ENCODE results near the gene RECK. TPM values are rescaled to one million over a fixed set of nuclear protein-coding genes. Genes with fewer than 3 reads are reported as not detected.

The RECK gene
- 5.3 to 6.2 TPM (median 5.7 TPM) in 5 replicates for total RNA-seq (2022; extraction: Qiagen RNA extraction)

GRCh38 chr9:36036780-36037548 is at the start of gene RECK:
TSS of gene RECK (plus strand) at chr9:36036913. CDS start at chr9:36036999, 86 bp downstream.

GRCh38 chr9:36136272-36136893 is 99.7 kb downstream of the RECK start, which contains the start of gene GLIPR2:
TSS of gene GLIPR2 (plus strand) at chr9:36136733. CDS start at chr9:36136779, 46 bp downstream.

GRCh38 chr9:36169166-36169565 is 132.5 kb downstream of the RECK start, which contains the start of gene CCIN:
TSS of gene CCIN (plus strand) at chr9:36169388. CDS start at chr9:36169503, 115 bp downstream.

Other genes with a start within 250 kb of the RECK start
- 4.2 to 6.3 TPM (median 4.6 TPM) in 5 replicates for gene NPR2, start 245.3 kb upstream of the RECK start, total RNA-seq (2022; extraction: Qiagen RNA extraction)
- 0.34 to 0.52 TPM (median 0.35 TPM) in 5 replicates for gene SPAG8, start 224.7 kb upstream of the RECK start, total RNA-seq (2022; extraction: Qiagen RNA extraction)
- 69.1 to 112 TPM (median 101 TPM) in 5 replicates for gene HINT2, start 221.9 kb upstream of the RECK start, total RNA-seq (2022; extraction: Qiagen RNA extraction)
- gene FAM221B, start 208.2 kb upstream of the RECK start, total RNA-seq (2022; extraction: Qiagen RNA extraction) = not detected in 5 replicates
- 2.4 to 3.5 TPM (median 3.4 TPM) in 5 replicates for gene TMEM8B, start 207.7 kb upstream of the RECK start, total RNA-seq (2022; extraction: Qiagen RNA extraction)
- not detected in 5 replicates for gene OR13J1, start 166.5 kb upstream of the RECK start, total RNA-seq (2022; extraction: Qiagen RNA extraction)
- 0.22 to 0.51 TPM (median 0.34 TPM) in 5 replicates for gene HRCT1, start 130.7 kb upstream of the RECK start, total RNA-seq (2022; extraction: Qiagen RNA extraction)
- gene SPAAR, start 127.4 kb upstream of the RECK start, total RNA-seq (2022; extraction: Qiagen RNA extraction) = 0.05 to 0.09 TPM (median 0.06 TPM) in 4 of 5 replicates, not detected in the other
- gene OR2S2, start 78.8 kb upstream of the RECK start, total RNA-seq (2022; extraction: Qiagen RNA extraction) = not detected in 5 replicates
- 7.0 to 8.6 TPM (median 8.5 TPM) in 5 replicates for gene GLIPR2, start 99.8 kb downstream of the RECK start, total RNA-seq (2022; extraction: Qiagen RNA extraction)
- gene CCIN, start 132.5 kb downstream of the RECK start, total RNA-seq (2022; extraction: Qiagen RNA extraction) = 0.06 TPM in 1 of 5 replicates, not detected in the others
- gene CLTA, start 154.0 kb downstream of the RECK start, total RNA-seq (2022; extraction: Qiagen RNA extraction) = 301 to 421 TPM (median 376 TPM) in 5 replicates
- gene GNE, start 221.5 kb downstream of the RECK start, total RNA-seq (2022; extraction: Qiagen RNA extraction) = 11.7 to 17.6 TPM (median 13.7 TPM) in 5 replicates